GM18858 (cell line): ENCODE data around the gene RTBDN.

Source experiments
- ATAC-seq: cut with Tn5 transposase; IDR thresholded peaks from one replicate; pipeline ENCODE4 v1.9.1; 2021; ENCODE audit not compliant: unreplicated experiment

Gene RTBDN

GRCh38 chr19:12783291-12783848, 51.0 kb downstream of the RTBDN start:
- no peak for ATAC-seq

- ATAC-seq, result no peak
Observed at GRCh38 chr19:12782424-12783290, 51.7 kb downstream of the RTBDN start.

GRCh38 chr19:12782174-12782423, 52.3 kb downstream of the RTBDN start:
- no peak for ATAC-seq

- no peak for ATAC-seq
Observed at GRCh38 chr19:12779162-12779993, 55.0 kb downstream of the RTBDN start.

- no peak for ATAC-seq
Observed at GRCh38 chr19:12778905-12779161, 55.5 kb downstream of the RTBDN start.

- ATAC-seq, result no peak
Observed at GRCh38 chr19:12778017-12778904, 56.1 kb downstream of the RTBDN start.

- no peak for ATAC-seq
Observed at GRCh38 chr19:12777217-12778016, 57.0 kb downstream of the RTBDN start.
